Measurements from ENCODE around the gene FHIT.

The FHIT gene

GRCh38 chr3:60301142-60301541 is 950.1 kb downstream of the FHIT start:
- DNase-seq, result no peak

- no peak for DNase-seq
These were observed 953.1 kb downstream of the FHIT start for GRCh38 chr3:60298141-60298540.

GRCh38 chr3:60294181-60294580 is 957.1 kb downstream of the FHIT start:
- DNase-seq, result peak; percentile 59

GRCh38 chr3:60291115-60291514 is 960.1 kb downstream of the FHIT start:
- no peak for DNase-seq

GRCh38 chr3:60290122-60290492 is 961.1 kb downstream of the FHIT start:
- no peak for DNase-seq

- no peak for DNase-seq
These were observed 961.7 kb downstream of the FHIT start for GRCh38 chr3:60289341-60290121.

GRCh38 chr3:60282866-60283265 is 968.4 kb downstream of the FHIT start:
- peak; percentile 23 for DNase-seq

GRCh38 chr3:60281970-60282369 is 969.3 kb downstream of the FHIT start:
- no peak for DNase-seq

- no peak for DNase-seq
These were observed 973.9 kb downstream of the FHIT start for GRCh38 chr3:60277361-60277800.

- DNase-seq, result no peak
These were observed 974.6 kb downstream of the FHIT start for GRCh38 chr3:60276615-60277014.

GRCh38 chr3:60274646-60275045 is 976.6 kb downstream of the FHIT start:
- DNase-seq, result no peak

GRCh38 chr3:60274098-60274497 is 977.2 kb downstream of the FHIT start:
- DNase-seq, result no peak

- no peak for DNase-seq
These were observed 981.4 kb downstream of the FHIT start for GRCh38 chr3:60269829-60270266.

- DNase-seq, result no peak
These were observed 981.9 kb downstream of the FHIT start for GRCh38 chr3:60269377-60269776.

GRCh38 chr3:60268123-60268522 is 983.1 kb downstream of the FHIT start:
- no peak for DNase-seq

GRCh38 chr3:60266444-60266843 is 984.8 kb downstream of the FHIT start:
- no peak for DNase-seq

- no peak for DNase-seq
These were observed 988.1 kb downstream of the FHIT start for GRCh38 chr3:60263191-60263590.

GRCh38 chr3:60262546-60262945 is 988.7 kb downstream of the FHIT start:
- DNase-seq, result no peak

- no peak for DNase-seq
These were observed 990.7 kb downstream of the FHIT start for GRCh38 chr3:60260546-60260945.

GRCh38 chr3:60250810-60251209 is 1000.4 kb downstream of the FHIT start:
- DNase-seq, result no peak

- DNase-seq, result no peak
These were observed 1001.0 kb downstream of the FHIT start for GRCh38 chr3:60250206-60250605.

GRCh38 chr3:60246361-60246760 is 1004.9 kb downstream of the FHIT start:
- DNase-seq, result no peak

GRCh38 chr3:60243456-60243855 is 1007.8 kb downstream of the FHIT start:
- DNase-seq, result no peak

- DNase-seq, result peak; percentile 29
These were observed 1010.8 kb downstream of the FHIT start for GRCh38 chr3:60240492-60240891.

GRCh38 chr3:60238550-60238949 is 1012.7 kb downstream of the FHIT start:
- DNase-seq, result no peak

Measured in NCI-H510A treated with DMSO at 0.1 percent for 48 hours (cell line).